ENCODE results near the gene PRKAR2A.
"Not testable (repeated sequence)": the region's sequence is repeated elsewhere in the genome, so short reads cannot be mapped to it uniquely, and the experiment has no call there.

Gene PRKAR2A

DNA sequence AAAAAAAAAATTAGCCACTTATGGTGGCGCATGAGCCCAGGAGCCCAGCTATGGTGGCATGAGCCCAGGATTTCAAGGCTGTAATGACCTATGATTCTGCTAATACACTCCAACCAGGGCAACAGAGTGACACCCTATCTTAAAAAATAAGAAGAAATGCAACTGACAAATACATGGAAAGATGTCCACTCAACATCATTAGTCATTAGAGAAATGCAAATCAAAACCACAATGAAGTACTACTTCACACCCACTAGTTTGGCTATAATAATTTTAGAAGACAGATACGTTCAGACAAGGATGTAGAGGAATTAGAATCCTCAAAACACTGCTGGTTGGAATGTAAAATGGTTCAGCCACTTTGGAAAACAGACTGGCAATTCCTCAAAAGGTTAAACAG lies 10.5 kb downstream of the PRKAR2A start:
- no peak for DNase-seq

DNA sequence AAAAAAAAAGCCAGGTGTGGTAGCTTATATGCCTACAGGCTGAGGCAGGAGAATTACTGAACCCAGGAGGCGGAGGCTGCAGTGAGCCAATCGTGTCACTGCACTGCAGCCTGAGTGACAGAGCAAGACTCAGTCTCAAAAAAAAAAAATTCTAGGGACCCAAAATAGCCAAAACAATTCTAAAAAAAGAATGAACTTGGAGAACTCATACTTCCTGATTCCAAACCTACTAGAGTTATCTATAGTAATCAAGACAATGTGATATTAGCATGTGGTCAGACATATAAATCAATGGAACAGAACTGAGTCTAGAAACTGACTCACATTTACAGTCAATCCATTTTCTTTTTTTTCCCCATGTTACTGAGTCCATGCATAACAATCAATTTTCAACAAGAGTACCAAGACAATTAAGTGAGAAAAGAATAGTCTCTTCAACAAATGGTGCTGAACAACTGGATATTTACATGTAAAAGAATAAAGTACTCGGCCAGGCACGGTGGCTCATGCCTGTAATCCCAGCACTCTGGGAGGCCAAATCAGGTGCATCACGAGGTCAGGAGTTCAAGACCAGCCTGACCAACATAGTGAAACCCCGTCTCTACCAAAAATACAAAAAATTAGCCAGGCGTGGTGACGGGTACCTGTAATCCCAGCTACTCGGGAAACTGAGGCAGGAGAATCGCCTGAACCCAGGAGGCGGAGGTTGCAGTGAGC lies 11.9 kb downstream of the PRKAR2A start:
- DNase-seq = no peak

DNA sequence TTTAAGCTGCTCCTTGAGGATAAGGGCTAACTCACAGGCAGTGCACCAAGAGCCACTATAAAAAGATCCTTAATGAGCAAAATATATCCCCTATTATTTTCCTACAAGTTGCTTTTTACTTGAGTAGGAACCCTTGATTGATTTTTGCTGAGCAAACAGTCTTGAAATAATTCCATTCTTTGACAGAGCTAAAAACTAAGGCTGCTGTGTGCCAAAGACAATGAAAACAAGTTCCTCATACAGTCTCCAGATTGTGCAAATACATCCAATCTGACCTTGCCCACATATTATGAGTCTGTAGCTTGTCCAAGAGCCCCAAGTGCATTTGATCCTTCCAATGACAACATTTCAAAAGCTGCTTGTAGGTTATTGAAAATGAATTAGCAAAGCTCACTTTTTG lies 15.0 kb downstream of the PRKAR2A start:
- DNase-seq = no peak

GRCh38 chr3:48830715-48831114 lies 17.0 kb downstream of the PRKAR2A start:
- no peak for DNase-seq

GRCh38 chr3:48829525-48829924 lies 18.1 kb downstream of the PRKAR2A start:
- DNase-seq = not testable (repeated sequence)

GRCh38 chr3:48827874-48828273 lies 19.8 kb downstream of the PRKAR2A start:
- not testable (repeated sequence) for DNase-seq

- no peak for DNase-seq
These were observed 21.2 kb downstream of the PRKAR2A start for GRCh38 chr3:48826451-48826850.

DNA sequence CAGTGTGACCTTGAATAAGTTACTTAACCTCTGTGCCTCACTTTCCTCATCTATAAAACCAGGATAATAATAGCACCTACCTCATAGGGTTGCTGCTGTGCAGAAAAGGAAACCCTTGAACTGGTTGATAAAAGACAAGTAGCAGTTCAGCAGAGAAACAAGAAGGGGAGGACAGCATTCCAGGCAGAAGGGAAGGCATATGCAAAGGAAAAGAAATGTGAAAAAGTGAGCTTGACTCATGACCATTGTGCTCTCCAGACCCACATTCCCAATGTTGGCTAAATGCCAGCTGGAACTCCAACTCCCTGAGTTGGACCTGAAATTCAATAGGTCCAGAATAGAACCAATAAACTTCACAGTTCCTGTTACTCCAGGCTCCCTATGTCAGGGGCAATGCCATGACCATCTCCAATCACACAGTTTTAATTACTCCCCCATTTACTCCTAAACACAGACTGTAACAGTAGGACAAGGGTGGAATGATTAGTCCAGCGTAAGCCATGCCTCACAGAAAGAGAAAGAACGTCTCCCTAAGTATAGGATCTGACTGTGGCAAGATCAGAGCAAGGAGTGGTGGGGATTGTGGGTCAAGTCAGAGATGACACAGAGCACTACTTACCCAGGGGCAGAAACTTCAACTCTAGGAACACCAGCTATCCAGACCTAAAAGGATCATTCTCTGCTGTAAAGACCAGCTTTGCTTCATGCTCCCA lies 26.9 kb downstream of the PRKAR2A start:
- DNase-seq = peak in 1 of 58 donors; percentile 48

GRCh38 chr3:48819234-48820221 lies 28.1 kb downstream of the PRKAR2A start:
- DNase-seq = no peak

- DNase-seq = no peak
These were observed 36.1 kb downstream of the PRKAR2A start for GRCh38 chr3:48811524-48811923.

DNA sequence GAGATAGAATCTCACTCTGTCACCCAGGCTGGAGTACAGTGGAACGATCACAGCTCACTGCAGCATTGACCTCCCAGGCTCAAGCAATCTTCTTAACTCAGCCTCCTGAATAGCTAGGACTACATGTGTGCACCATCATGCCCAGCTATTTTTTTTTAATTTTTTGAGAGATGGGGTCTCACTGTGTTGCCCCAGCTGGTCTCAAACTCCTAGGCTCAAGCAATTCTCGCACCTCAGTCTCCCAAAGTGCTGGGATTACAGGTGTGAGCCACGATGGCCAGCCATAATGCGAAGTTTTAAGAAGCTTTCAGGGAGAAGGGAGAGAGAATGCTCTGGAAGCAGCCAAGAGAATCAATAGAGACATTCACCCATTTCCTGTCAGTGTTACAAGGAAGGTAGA lies 42.7 kb downstream of the PRKAR2A start:
- no peak for DNase-seq

- not testable (repeated sequence) for DNase-seq
These were observed 46.8 kb downstream of the PRKAR2A start for GRCh38 chr3:48800831-48801230.

GRCh38 chr3:48798998-48799397 lies 48.7 kb downstream of the PRKAR2A start:
- DNase-seq = no peak

DNA sequence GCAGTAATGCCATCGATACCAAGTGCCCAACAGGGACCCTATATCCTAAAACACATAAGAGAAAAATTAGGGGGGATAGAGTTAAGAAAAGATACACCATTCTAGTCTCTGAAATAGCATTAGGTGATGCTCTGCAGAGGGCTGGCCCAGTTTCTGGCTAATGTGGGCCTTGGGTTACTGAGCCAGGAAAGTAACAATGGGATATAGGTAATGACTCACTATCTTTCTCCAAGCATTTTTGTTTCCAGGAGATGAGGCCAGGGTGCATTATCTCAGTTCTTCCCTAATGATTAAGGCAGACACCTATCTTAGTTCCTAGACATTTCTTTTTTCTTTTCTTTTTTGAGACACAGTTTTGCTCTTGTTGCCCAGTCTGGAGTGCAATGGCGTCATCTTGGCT lies 50.0 kb downstream of the PRKAR2A start:
- DNase-seq = no peak

GRCh38 chr3:48795997-48796732 lies 51.5 kb downstream of the PRKAR2A start:
- no peak for DNase-seq

DNA sequence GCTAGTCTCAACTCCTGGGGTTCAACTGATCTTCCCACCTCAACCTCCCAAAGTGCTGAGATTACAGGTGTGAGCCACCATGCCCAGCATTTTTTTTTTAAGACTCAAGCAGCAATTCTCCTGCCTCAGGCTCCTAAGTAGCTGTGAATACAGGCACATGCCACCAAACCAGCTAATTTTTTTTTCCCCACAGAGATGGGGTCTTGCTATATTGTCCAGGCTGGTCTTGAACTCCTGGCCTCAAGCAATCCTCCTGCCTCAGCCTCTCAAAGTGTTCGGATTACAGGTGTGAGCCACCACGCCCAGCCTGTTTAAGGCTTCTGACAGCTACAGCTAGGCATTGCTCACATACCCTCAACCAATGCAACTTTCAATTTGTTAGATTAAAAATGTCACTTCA lies 54.2 kb downstream of the PRKAR2A start:
- not testable (repeated sequence) for DNase-seq

DNA sequence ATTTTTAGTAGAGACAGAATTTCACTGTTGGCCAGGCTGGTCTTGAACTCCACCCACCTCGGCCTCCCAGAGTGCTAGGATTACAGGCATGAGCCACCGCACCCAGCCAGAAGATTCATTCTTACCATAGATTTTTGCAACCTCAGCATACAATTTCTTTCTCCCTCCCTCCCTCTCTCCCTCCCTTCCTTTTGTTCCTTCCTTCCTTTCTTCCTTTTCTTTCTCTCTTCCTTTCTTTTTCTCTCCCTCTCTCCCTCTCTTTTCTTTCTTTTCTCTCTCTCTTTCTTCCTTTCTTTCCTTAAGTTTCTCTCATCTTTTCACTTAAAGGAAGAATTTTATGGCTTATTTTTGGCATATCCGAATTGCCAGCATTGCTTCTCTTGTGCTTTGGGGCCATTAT lies 58.0 kb downstream of the PRKAR2A start:
- no peak for DNase-seq

GRCh38 chr3:48788544-48789162 lies 59.0 kb downstream of the PRKAR2A start:
- no peak for DNase-seq

- peak in 4 of 58 donors; percentile 1 to 47 (median 6) for DNase-seq
These were observed 63.1 kb downstream of the PRKAR2A start for GRCh38 chr3:48784426-48785120.

GRCh38 chr3:48783304-48783703 lies 64.4 kb downstream of the PRKAR2A start:
- no peak for DNase-seq

Measured in anterior cingulate cortex (tissue), 58 donors.